ENCODE measurements around the gene NOTCH4. TPM values are rescaled to one million over a fixed set of nuclear protein-coding genes. Genes with fewer than 3 reads are reported as not detected.

The NOTCH4 gene
- total RNA-seq, 1 experiment from 2014 or later: 2.3 TPM

DNA sequence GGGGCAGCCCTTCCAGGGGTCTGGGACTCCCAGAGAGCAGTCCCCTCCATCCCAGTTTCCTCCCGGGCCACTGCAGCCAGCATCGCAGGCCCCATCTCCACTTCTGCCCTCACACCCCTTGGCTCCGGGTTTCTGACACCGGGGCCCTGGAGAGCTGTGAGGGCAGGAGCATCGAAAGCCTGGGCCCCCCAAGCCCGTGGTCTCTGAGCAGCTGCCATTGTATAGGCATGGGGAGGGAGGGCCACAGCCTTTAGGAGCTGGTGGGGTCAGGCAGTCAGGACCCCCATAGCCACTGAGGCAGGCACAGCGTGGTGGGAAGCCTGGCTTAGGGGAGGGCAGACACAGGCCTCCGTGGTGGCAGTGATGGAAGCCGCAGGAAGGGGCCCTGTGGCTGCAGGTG, 21.7 kb downstream of the NOTCH4 start:
- Histone ChIP-seq H3K14ac (ENCODE audit: insufficient read depth, low read length) (no peak overlapping the region), H4K8ac (replicated peaks; ENCODE audit: insufficient read length, low read depth, low read length) (no peak overlapping the region), H2AFZ (ENCODE audit: low read length) (no peak overlapping the region), H3T11ph (ENCODE audit: low read length) (no peak overlapping the region), H3K18ac (ENCODE audit: insufficient read length, low read depth, low read length) (no peak overlapping the region), H2AK5ac (ENCODE audit: insufficient read length, low read length) (no peak overlapping the region), H3K4me2 (ENCODE audit: insufficient read depth, insufficient read length, low read length) (no peak overlapping the region), H3K4me1 (ENCODE audit: insufficient read depth, low read length) (no peaks in the 10 kb centered on the region; the same call in 1 of the 2 replicates), H2BK15ac (ENCODE audit: low read depth, low read length) (no peak overlapping the region; the same call in 1 of the 2 replicates), H3K23me2 (ENCODE audit: insufficient read length, low read depth, low read length, poor library complexity, severe bottlenecking) (no peaks in the 10 kb centered on the region), H3K27me3 (ENCODE audit: insufficient read depth, low read length) (no peaks in the 10 kb centered on the region), H3K9me3 (ENCODE audit: control insufficient read depth, low read depth, low read length) (no peaks in the 10 kb centered on the region), H3K4ac (ENCODE audit: low read depth, low read length) (no peak overlapping the region), H2BK20ac (ENCODE audit: low read depth, low read length, poor library complexity, severe bottlenecking) (no peak overlapping the region), H3K79me1 (ENCODE audit: insufficient read depth, low read depth, low read length, poor library complexity, severe bottlenecking) (no peaks in the 10 kb centered on the region), H2BK12ac (ENCODE audit: insufficient read length, low read depth, low read length) (no peak overlapping the region), H4K20me1 (ENCODE audit: control insufficient read depth, insufficient read depth, insufficient read length) (no peaks in the 10 kb centered on the region), H4K91ac (ENCODE audit: insufficient read length, low read depth, low read length) (no peak overlapping the region), H3K23ac (ENCODE audit: insufficient read length, low read depth, low read length) (no peak overlapping the region), H3K27ac (ENCODE audit: insufficient read length, low read depth, low read length) (no peak overlapping the region), H3K56ac (ENCODE audit: insufficient read length, low read depth, low read length) (no peak overlapping the region), H2BK5ac (ENCODE audit: insufficient read length, low read length) (no peak overlapping the region), H2BK120ac (ENCODE audit: low read depth, low read length, poor library complexity, severe bottlenecking) (no peak overlapping the region), H3K9ac (ENCODE audit: extremely low read depth, insufficient read length, low read length) (no peak overlapping the region), H4K5ac (ENCODE audit: insufficient read length, low read depth, low read length) (no peak overlapping the region), H3K79me2 (ENCODE audit: insufficient read depth, low read length) (no peaks in the 10 kb centered on the region)
- DNase-seq: no peak
- no peaks in the 10 kb centered on the region for H3K36me3 Mint-ChIP-seq (ENCODE audit: insufficient read depth in 1 of 3, low read depth in 3 of 3)
- no peak overlapping the region for H3K27ac Mint-ChIP-seq
- H3K9me3 Mint-ChIP-seq: peaks cover 0 to 3% of the 10 kb centered on the region in 2 experiments; a peak in 2 of 5 replicates
- TF ChIP-seq, protein P1, sequence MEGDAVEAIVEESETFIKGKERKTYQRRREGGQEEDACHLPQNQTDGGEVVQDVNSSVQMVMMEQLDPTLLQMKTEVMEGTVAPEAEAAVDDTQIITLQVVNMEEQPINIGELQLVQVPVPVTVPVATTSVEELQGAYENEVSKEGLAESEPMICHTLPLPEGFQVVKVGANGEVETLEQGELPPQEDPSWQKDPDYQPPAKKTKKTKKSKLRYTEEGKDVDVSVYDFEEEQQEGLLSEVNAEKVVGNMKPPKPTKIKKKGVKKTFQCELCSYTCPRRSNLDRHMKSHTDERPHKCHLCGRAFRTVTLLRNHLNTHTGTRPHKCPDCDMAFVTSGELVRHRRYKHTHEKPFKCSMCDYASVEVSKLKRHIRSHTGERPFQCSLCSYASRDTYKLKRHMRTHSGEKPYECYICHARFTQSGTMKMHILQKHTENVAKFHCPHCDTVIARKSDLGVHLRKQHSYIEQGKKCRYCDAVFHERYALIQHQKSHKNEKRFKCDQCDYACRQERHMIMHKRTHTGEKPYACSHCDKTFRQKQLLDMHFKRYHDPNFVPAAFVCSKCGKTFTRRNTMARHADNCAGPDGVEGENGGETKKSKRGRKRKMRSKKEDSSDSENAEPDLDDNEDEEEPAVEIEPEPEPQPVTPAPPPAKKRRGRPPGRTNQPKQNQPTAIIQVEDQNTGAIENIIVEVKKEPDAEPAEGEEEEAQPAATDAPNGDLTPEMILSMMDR (conservative IDR thresholded peaks at IDR 0.05): no peak
- no peak overlapping the region for H3K4me3 Mint-ChIP-seq
- H3K4me1 Mint-ChIP-seq: peaks cover under 1 to 5% of the 10 kb centered on the region in 2 experiments; a peak in 3 of 4 replicates
- H3K27me3 Mint-ChIP-seq (ENCODE audit: low read depth): peaks cover 5% of the 10 kb centered on the region
- WGBS (ENCODE audit: extremely low coverage, insufficient read length, low lambda C conversion rate): no CpG with 5 or more reads among the region's 9 CpGs

All from H9 (cell line).